RWPE2 (cell line): ENCODE measurements around the gene CCDC92.

Experiments
- ATAC-seq: fragments of 200-7000 bp; cut with Tn5 transposase; 3 replicates; pipeline ENCODE4 v1.9.1; 2021; ENCODE audit warnings: low read depth
- DNase-seq: peaks from one replicate; pipeline ENCODE4 v3.0.0-alpha.2; 2020; ENCODE audit warnings: low spot score
- H3K27ac ChIP-seq: fragments of 450-650 bp; 2 replicates; pipeline ENCODE4 v1.5.1; 2017; ENCODE audit warnings: mild to moderate bottlenecking; ENCODE audit not compliant: poor library complexity, severe bottlenecking
- H3K27me3 ChIP-seq: fragments of 250-450 bp; sonication (Bioruptor Pico); 2 replicates; pipeline ENCODE4 v1.5.1; 2021; ENCODE audit warnings: mild to moderate bottlenecking, moderate library complexity; ENCODE audit not compliant: insufficient read depth, poor library complexity, severe bottlenecking
- H3K36me3 ChIP-seq: fragments of 250-450 bp; sonication (Bioruptor Pico); 2 replicates; pipeline ENCODE4 v1.5.1; 2020; ENCODE audit warnings: low read depth, mild to moderate bottlenecking, moderate library complexity
- H3K4me1 ChIP-seq: fragments of 250-450 bp; sonication (Bioruptor Pico); 2 replicates; pipeline ENCODE4 v1.5.1; 2021; ENCODE audit warnings: mild to moderate bottlenecking, moderate library complexity; ENCODE audit not compliant: insufficient read depth, poor library complexity, severe bottlenecking
- H3K4me3 ChIP-seq: fragments of 250-450 bp; sonication (Bioruptor Pico); 2 replicates; pipeline ENCODE4 v1.5.1; 2021; ENCODE audit warnings: mild to moderate bottlenecking, moderate library complexity; ENCODE audit not compliant: severe bottlenecking
- H3K9me3 ChIP-seq: fragments of 250-450 bp; sonication (Bioruptor Pico); 2 replicates; pipeline ENCODE4 v1.5.1; 2021; ENCODE audit warnings: mild to moderate bottlenecking, moderate library complexity; ENCODE audit not compliant: severe bottlenecking
- TF ChIP-seq, protein P1 (sequence below): fragments of 450-650 bp; IDR thresholded peaks from one replicate; pipeline ENCODE4 v1.5.1; 2017; ENCODE audit warnings: mild to moderate bottlenecking, moderate library complexity; ENCODE audit not compliant: poor library complexity, severe bottlenecking

The CCDC92 gene

GRCh38 chr12:124019115-124019514 is 46.5 kb upstream of the CCDC92 start:
- Histone ChIP-seq H3K36me3 (no peaks in the 10 kb centered on the region), H3K27me3 (no peaks in the 10 kb centered on the region), H3K27ac (no peak overlapping the region), H3K9me3 (no peaks in the 10 kb centered on the region), H3K4me1 (no peaks in the 10 kb centered on the region), H3K4me3 (no peak overlapping the region)
- TF ChIP-seq, protein P1, sequence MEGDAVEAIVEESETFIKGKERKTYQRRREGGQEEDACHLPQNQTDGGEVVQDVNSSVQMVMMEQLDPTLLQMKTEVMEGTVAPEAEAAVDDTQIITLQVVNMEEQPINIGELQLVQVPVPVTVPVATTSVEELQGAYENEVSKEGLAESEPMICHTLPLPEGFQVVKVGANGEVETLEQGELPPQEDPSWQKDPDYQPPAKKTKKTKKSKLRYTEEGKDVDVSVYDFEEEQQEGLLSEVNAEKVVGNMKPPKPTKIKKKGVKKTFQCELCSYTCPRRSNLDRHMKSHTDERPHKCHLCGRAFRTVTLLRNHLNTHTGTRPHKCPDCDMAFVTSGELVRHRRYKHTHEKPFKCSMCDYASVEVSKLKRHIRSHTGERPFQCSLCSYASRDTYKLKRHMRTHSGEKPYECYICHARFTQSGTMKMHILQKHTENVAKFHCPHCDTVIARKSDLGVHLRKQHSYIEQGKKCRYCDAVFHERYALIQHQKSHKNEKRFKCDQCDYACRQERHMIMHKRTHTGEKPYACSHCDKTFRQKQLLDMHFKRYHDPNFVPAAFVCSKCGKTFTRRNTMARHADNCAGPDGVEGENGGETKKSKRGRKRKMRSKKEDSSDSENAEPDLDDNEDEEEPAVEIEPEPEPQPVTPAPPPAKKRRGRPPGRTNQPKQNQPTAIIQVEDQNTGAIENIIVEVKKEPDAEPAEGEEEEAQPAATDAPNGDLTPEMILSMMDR: no peak
- ATAC-seq (no peak), DNase-seq (no peak)

- no peak for ATAC-seq
- Histone ChIP-seq H3K9me3 (no peaks in the 10 kb centered on the region), H3K4me3 (no peak overlapping the region), H3K27ac (no peak overlapping the region), H3K4me1 (no peaks in the 10 kb centered on the region), H3K27me3 (no peaks in the 10 kb centered on the region), H3K36me3 (peaks cover 2% of the 10 kb centered on the region; the same call in 1 of the 2 replicates)
- DNase-seq: no peak
- TF ChIP-seq, protein P1: no peak
Measured at GRCh38 chr12:124018539-124018938, 45.9 kb upstream of the CCDC92 start.

DNA sequence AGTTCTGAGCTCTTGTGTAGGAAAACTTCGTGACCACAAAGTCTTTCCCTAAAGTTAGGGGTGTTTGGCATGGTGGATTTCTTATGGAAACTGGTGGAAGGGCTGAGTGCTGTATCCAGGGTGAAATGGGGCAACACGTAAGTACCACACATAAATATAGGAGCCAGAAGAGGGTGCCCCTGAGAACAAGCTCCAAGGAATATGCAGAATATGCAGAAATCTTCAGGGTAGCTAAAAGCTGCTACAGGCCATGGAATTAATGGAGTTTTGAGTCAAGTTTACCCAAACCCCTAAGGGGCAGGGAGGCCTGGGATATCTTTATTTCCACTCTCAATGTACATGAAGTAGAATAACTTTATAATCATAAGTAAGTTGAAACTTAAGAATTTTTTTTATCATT is 44.4 kb upstream of the CCDC92 start:
- Histone ChIP-seq H3K4me1 (no peaks in the 10 kb centered on the region), H3K4me3 (no peak overlapping the region), H3K27me3 (no peaks in the 10 kb centered on the region), H3K36me3 (peaks cover 16% of the 10 kb centered on the region), H3K27ac (no peak overlapping the region), H3K9me3 (no peaks in the 10 kb centered on the region)
- no peak for ATAC-seq
- DNase-seq: no peak
- TF ChIP-seq, protein P1: no peak

- Histone ChIP-seq H3K4me1 (no peaks in the 10 kb centered on the region), H3K9me3 (no peaks in the 10 kb centered on the region), H3K36me3 (peaks cover 29% of the 10 kb centered on the region), H3K4me3 (no peak overlapping the region), H3K27me3 (no peaks in the 10 kb centered on the region), H3K27ac (no peak overlapping the region)
- no peak for DNase-seq
- TF ChIP-seq, protein P1: no peak
- ATAC-seq: no peak
Measured at GRCh38 chr12:124015494-124016461, 43.1 kb upstream of the CCDC92 start.

- DNase-seq: no peak
- no peaks in the 10 kb centered on the region for H3K27me3 ChIP-seq
- H3K9me3 ChIP-seq: no peaks in the 10 kb centered on the region
- peaks cover 41% of the 10 kb centered on the region for H3K36me3 ChIP-seq
- TF ChIP-seq, protein P1: no peak
- H3K4me3 ChIP-seq: no peak overlapping the region
- no peak for ATAC-seq
- H3K4me1 ChIP-seq: no peaks in the 10 kb centered on the region
- H3K27ac ChIP-seq: no peak overlapping the region
Measured at GRCh38 chr12:124013073-124013472, 40.4 kb upstream of the CCDC92 start.
